SU-DHL-6 (cell line): ENCODE measurements around the gene MTPN.

Experiments used
- EZH2phosphoT487 ChIP-seq: fragments of 200-600 bp; sonication (generic), shearing (Covaris generic); conservative IDR thresholded peaks from 2 replicates; pipeline ENCODE4 v1.6.1; 2018; ENCODE audit warnings: mild to moderate bottlenecking, antibody characterized with exemption, low read length, moderate library complexity, mixed read lengths
- TF ChIP-seq, protein P1 (sequence below): fragments of 200-600 bp; sonication (generic); IDR thresholded peaks from one replicate; pipeline ENCODE4 v1.5.1; 2017; ENCODE audit warnings: antibody characterized with exemption, mild to moderate bottlenecking, low read length, moderate library complexity; ENCODE audit not compliant: insufficient read depth, poor library complexity, severe bottlenecking

DNA sequence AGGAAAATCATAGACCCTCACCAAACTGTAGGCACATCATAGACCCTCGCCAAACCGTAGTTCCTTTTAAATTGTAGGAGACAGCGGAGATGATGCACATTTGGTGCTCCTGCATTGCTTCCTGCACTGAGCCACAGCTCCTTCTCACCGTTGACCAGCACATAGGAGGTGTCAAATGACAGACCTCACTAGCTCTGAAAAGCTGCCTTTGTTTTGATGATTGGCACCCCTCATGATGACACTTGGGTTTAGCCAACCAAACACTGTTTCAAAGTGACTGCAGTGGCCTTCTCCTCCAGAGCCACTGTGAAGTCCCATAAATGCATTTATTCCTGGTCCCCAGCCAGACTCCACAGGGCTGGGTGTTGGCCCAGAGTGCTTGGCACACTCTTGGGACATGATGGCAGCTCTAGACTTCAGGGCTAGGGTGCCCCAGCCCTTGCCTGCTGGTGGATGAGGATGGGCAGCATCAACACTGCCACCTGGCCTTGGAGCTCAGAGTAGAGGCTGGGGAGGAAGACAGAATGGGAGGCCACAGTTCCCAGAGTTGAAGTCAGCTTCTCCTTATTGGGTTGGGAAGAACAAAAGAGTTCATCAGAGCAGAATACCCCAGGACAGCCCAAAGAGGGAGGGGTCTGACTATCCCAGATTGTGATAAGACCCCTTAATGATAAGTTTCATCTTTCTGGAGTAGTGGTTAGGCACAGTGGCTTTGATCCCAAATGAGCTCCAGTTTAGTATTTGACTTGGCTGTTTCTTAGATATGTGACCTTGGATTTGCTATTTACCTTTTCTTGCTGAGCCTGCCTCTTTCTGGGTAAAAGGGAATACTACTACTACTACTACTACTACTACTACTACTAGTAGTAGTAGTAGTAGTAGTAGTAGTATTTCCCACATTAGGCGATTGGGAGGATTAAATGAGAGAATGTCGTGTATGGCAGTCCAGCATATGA lies 75.3 kb downstream of the MTPN start:
- TF ChIP-seq, protein P1, sequence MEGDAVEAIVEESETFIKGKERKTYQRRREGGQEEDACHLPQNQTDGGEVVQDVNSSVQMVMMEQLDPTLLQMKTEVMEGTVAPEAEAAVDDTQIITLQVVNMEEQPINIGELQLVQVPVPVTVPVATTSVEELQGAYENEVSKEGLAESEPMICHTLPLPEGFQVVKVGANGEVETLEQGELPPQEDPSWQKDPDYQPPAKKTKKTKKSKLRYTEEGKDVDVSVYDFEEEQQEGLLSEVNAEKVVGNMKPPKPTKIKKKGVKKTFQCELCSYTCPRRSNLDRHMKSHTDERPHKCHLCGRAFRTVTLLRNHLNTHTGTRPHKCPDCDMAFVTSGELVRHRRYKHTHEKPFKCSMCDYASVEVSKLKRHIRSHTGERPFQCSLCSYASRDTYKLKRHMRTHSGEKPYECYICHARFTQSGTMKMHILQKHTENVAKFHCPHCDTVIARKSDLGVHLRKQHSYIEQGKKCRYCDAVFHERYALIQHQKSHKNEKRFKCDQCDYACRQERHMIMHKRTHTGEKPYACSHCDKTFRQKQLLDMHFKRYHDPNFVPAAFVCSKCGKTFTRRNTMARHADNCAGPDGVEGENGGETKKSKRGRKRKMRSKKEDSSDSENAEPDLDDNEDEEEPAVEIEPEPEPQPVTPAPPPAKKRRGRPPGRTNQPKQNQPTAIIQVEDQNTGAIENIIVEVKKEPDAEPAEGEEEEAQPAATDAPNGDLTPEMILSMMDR: no peak
- no peak for TF ChIP-seq EZH2phosphoT487
